OCI-M1 (cell line): ENCODE results near the gene TNIK.

Experiments
- DNase-seq: peaks from one replicate; lab custom pipeline; 2025; lab: John Stamatoyannopoulos, UW

The TNIK gene

GRCh38 chr3:171459942-171460724, at the start of gene TNIK:
TNIK (minus strand) TSS chr3:171460405; CDS start chr3:171460063, 342 bp downstream.
- peak; percentile 91 for DNase-seq

GRCh38 chr3:171508676-171509075, 48.5 kb upstream of the TNIK start:
- DNase-seq: no peak

GRCh38 chr3:171508206-171508605, 48.0 kb upstream of the TNIK start:
- no peak for DNase-seq

GRCh38 chr3:171506743-171507319, 46.6 kb upstream of the TNIK start:
- no peak for DNase-seq

GRCh38 chr3:171505822-171506333, 45.7 kb upstream of the TNIK start:
- DNase-seq: no peak

GRCh38 chr3:171504376-171504775, 44.2 kb upstream of the TNIK start:
- DNase-seq: no peak

GRCh38 chr3:171503817-171504216, 43.6 kb upstream of the TNIK start:
- DNase-seq: no peak

GRCh38 chr3:171498921-171499320, 38.7 kb upstream of the TNIK start:
- no peak for DNase-seq

- DNase-seq: no peak
These were observed 37.3 kb upstream of the TNIK start for GRCh38 chr3:171497468-171497867.

GRCh38 chr3:171495413-171495812, 35.2 kb upstream of the TNIK start:
- DNase-seq: no peak

- DNase-seq: no peak
These were observed 34.4 kb upstream of the TNIK start for GRCh38 chr3:171494457-171495109.

GRCh38 chr3:171491361-171491760, 31.2 kb upstream of the TNIK start:
- DNase-seq: peak; percentile 72

GRCh38 chr3:171490901-171491300, 30.7 kb upstream of the TNIK start:
- DNase-seq: no peak

- no peak for DNase-seq
These were observed 29.1 kb upstream of the TNIK start for GRCh38 chr3:171489348-171489747.

GRCh38 chr3:171488479-171488878, 28.3 kb upstream of the TNIK start:
- no peak for DNase-seq

- DNase-seq: no peak
These were observed 27.2 kb upstream of the TNIK start for GRCh38 chr3:171487382-171487781.

GRCh38 chr3:171485338-171485737, 25.1 kb upstream of the TNIK start:
- no peak for DNase-seq

- DNase-seq: no peak
These were observed 20.8 kb upstream of the TNIK start for GRCh38 chr3:171481011-171481410.

GRCh38 chr3:171480526-171480925, 20.3 kb upstream of the TNIK start:
- DNase-seq: no peak

GRCh38 chr3:171476532-171477102, 16.4 kb upstream of the TNIK start:
- DNase-seq: no peak

- no peak for DNase-seq
These were observed 12.3 kb upstream of the TNIK start for GRCh38 chr3:171472552-171472951.

- DNase-seq: peak; percentile 93
These were observed 10.6 kb upstream of the TNIK start for GRCh38 chr3:171470714-171471227.
